Glutamatergic neuron (in vitro differentiated cells): ENCODE data around the gene DEPP1. TPM values are rescaled to one million over a fixed set of nuclear protein-coding genes. Genes with fewer than 3 reads are reported as not detected.

Experiments used
- DNase-seq: peaks from one replicate; pipeline ENCODE4 v3.0.0; 2022
- H3K27ac Mint-ChIP-seq: one replicate; pipeline ENCODE4 v1.8.0; 2020; ENCODE audit warnings: mild to moderate bottlenecking, mixed read lengths, inconsistent platforms; ENCODE audit not compliant: unreplicated experiment
- H3K27me3 Mint-ChIP-seq: one replicate; pipeline ENCODE4 v1.8.0; 2020; ENCODE audit warnings: mild to moderate bottlenecking, moderate library complexity, mixed read lengths, inconsistent platforms; ENCODE audit not compliant: unreplicated experiment
- H3K36me3 Mint-ChIP-seq: one replicate; pipeline ENCODE4 v1.8.0; 2020; ENCODE audit warnings: mild to moderate bottlenecking, mixed read lengths, inconsistent platforms; ENCODE audit not compliant: unreplicated experiment
- H3K4me1 Mint-ChIP-seq: one replicate; pipeline ENCODE4 v1.8.0; 2020; ENCODE audit warnings: mild to moderate bottlenecking, low read depth, mixed read lengths, inconsistent platforms; ENCODE audit not compliant: unreplicated experiment
- H3K4me3 Mint-ChIP-seq: one replicate; pipeline ENCODE4 v1.8.0; 2020; ENCODE audit warnings: mild to moderate bottlenecking, mixed read lengths, inconsistent platforms; ENCODE audit not compliant: unreplicated experiment
- H3K9me3 Mint-ChIP-seq: one replicate; pipeline ENCODE4 v1.8.0; 2020; ENCODE audit warnings: mild to moderate bottlenecking, moderate library complexity, mixed read lengths, inconsistent platforms; ENCODE audit not compliant: unreplicated experiment
- CTCF ChIP-seq: fragments of 200-600 bp; sonication (generic); IDR thresholded peaks from one replicate; pipeline ENCODE4 v1.5.0; 2021; ENCODE audit not compliant: partially characterized antibody, unreplicated experiment
- total RNA-seq: library from RNA; stranded (reverse); fragmentation: NEBNext Ultra II Directional; extraction: Animal tissue kit (Norgen Biotek cat#: 25700); gene quantifications from one replicate; pipeline ENCODE4 v1.2.1, GENCODE V29; 2021; ENCODE audit not compliant: unreplicated experiment

The DEPP1 gene
- total RNA-seq, 1 donor from 2014 or later, result 13.6 TPM

- Mint-ChIP-seq H3K27me3 (peaks cover 23% of the 10 kb centered on the region), H3K9me3 (peaks cover 25% of the 10 kb centered on the region), H3K27ac (peak overlapping the region; percentile 31), H3K36me3 (no peaks in the 10 kb centered on the region), H3K4me1 (peaks cover 49% of the 10 kb centered on the region), H3K4me3 (peak overlapping the region; percentile 18)
- TF ChIP-seq CTCF, result no peak
- no peak for DNase-seq
Measured at GRCh38 chr10:44980309-44981171, 1.9 kb upstream of the DEPP1 start.

GRCh38 chr10:44979281-44980191 is 927 bp upstream of the DEPP1 start:
- TF ChIP-seq CTCF, result no peak
- Mint-ChIP-seq H3K4me1 (peaks cover 49% of the 10 kb centered on the region), H3K4me3 (peak overlapping the region; percentile 92)

GRCh38 chr10:44978213-44978569 is 418 bp downstream of the DEPP1 start:
- no peak for TF ChIP-seq CTCF
- peak overlapping the region; percentile 92 for H3K4me3 Mint-ChIP-seq
- no peaks in the 10 kb centered on the region for H3K36me3 Mint-ChIP-seq
- peak overlapping the region; percentile 99 for H3K27ac Mint-ChIP-seq
- DNase-seq, result no peak
- peaks cover 57% of the 10 kb centered on the region for H3K4me1 Mint-ChIP-seq
- H3K9me3 Mint-ChIP-seq, result peaks cover 28% of the 10 kb centered on the region
- peaks cover 18% of the 10 kb centered on the region for H3K27me3 Mint-ChIP-seq

More at GRCh38 chr10:44979281-44980191, 927 bp upstream of the DEPP1 start:
- Mint-ChIP-seq H3K9me3 (peaks cover 25% of the 10 kb centered on the region), H3K27me3 (peaks cover 21% of the 10 kb centered on the region), H3K27ac (peak overlapping the region; percentile 99), H3K36me3 (no peaks in the 10 kb centered on the region)
- DNase-seq, result no peak

GRCh38 chr10:44977287-44978212 is 1.1 kb downstream of the DEPP1 start:
- Mint-ChIP-seq H3K4me1 (peaks cover 55% of the 10 kb centered on the region), H3K27ac (peak overlapping the region; percentile 99), H3K36me3 (no peaks in the 10 kb centered on the region), H3K27me3 (peaks cover 18% of the 10 kb centered on the region), H3K9me3 (peaks cover 25% of the 10 kb centered on the region), H3K4me3 (peak overlapping the region; percentile 92)
- DNase-seq, result no peak
- peak; percentile 19 for TF ChIP-seq CTCF
